Measurements from ENCODE around the gene TMEM138. TPM values are rescaled to one million over a fixed set of nuclear protein-coding genes. Genes with fewer than 3 reads are reported as not detected.

TMEM138 gene
- total RNA-seq, 1 donor from 2014 or later = 52.3 TPM

- Mint-ChIP-seq H3K4me1 (ENCODE audit: low read depth) (peaks cover 47% of the 10 kb centered on the region), H3K27me3 (ENCODE audit: low read depth) (no peaks in the 10 kb centered on the region), H3K9me3 (no peaks in the 10 kb centered on the region), H3K27ac (peak overlapping the region; percentile 94), H3K36me3 (ENCODE audit: low read depth) (peaks cover 29% of the 10 kb centered on the region), H3K4me3 (ENCODE audit: low read depth) (peak overlapping the region; percentile 94)
- intact Hi-C loops (cut with micrococcal nuclease) = loop anchor here (5.0 to 10.0 kb wide), 2 partner anchors 42 to 180 kb away; no protein-coding TSS in a partner anchor
- no peak for DNase-seq (ENCODE audit: low spot score)
These were observed 27.5 kb upstream of the TMEM138 start for GRCh38 chr11:61334434-61335354.

GRCh38 chr11:61335355-61335710 lies 26.8 kb upstream of the TMEM138 start:
- Mint-ChIP-seq H3K4me3 (ENCODE audit: low read depth) (no peak overlapping the region), H3K4me1 (ENCODE audit: low read depth) (peaks cover 40% of the 10 kb centered on the region), H3K27me3 (ENCODE audit: low read depth) (no peaks in the 10 kb centered on the region), H3K36me3 (ENCODE audit: low read depth) (peaks cover 22% of the 10 kb centered on the region), H3K9me3 (no peaks in the 10 kb centered on the region), H3K27ac (peak overlapping the region; percentile 48)
- DNase-seq (ENCODE audit: low spot score) = no peak
- intact Hi-C loops (cut with micrococcal nuclease) = loop anchor here (10.0 kb wide), 1 partner anchor 179 kb away; no protein-coding TSS in a partner anchor

DNA sequence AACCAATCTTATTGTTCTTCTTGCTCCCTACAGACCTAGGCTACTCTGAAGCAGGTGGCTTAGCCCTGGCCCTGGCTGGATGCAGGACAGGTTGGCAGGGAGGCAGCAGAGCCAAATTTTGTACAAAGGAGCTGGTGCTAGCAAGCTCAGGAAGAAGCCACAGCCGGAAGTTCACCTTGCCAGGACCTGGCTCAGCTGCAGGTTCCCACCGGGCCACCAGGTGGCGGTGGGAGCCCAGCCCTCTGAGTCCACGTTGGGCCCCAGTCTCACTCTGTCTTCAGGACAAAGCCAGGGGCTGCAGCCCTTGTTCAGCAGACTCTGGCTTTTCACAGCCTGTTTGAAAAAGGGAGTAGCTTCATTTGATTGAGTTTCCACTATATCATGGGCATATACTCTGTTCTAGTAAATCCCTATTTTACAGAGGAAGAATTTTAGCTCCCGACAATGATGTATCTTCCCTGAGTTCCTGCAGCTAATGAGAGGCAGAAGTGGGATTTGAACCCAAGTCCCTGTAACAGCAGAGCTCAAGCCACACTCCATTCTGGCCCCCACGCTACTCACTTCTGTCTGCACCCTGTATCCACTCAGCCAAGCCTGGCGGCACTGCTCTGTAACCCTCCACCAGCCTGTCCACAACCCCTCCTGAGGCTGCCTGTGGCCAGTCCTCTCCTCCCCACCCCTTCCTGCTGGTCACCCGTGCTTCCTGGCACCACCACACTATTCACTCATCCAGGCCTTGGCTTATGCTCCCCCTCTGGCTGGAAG lies 25.8 kb upstream of the TMEM138 start:
- Mint-ChIP-seq H3K9me3 (no peaks in the 10 kb centered on the region), H3K36me3 (ENCODE audit: low read depth) (peaks cover 14% of the 10 kb centered on the region), H3K27ac (peak overlapping the region; percentile 78), H3K4me1 (ENCODE audit: low read depth) (peaks cover 33% of the 10 kb centered on the region), H3K4me3 (ENCODE audit: low read depth) (no peak overlapping the region), H3K27me3 (ENCODE audit: low read depth) (no peaks in the 10 kb centered on the region)
- intact Hi-C loops (cut with micrococcal nuclease) = loop anchor here (1.0 to 10.0 kb wide), 3 partner anchors 49 to 178 kb away; partner anchors contain the start of gene TMEM216
- DNase-seq (ENCODE audit: low spot score) = peak; percentile 79

DNA sequence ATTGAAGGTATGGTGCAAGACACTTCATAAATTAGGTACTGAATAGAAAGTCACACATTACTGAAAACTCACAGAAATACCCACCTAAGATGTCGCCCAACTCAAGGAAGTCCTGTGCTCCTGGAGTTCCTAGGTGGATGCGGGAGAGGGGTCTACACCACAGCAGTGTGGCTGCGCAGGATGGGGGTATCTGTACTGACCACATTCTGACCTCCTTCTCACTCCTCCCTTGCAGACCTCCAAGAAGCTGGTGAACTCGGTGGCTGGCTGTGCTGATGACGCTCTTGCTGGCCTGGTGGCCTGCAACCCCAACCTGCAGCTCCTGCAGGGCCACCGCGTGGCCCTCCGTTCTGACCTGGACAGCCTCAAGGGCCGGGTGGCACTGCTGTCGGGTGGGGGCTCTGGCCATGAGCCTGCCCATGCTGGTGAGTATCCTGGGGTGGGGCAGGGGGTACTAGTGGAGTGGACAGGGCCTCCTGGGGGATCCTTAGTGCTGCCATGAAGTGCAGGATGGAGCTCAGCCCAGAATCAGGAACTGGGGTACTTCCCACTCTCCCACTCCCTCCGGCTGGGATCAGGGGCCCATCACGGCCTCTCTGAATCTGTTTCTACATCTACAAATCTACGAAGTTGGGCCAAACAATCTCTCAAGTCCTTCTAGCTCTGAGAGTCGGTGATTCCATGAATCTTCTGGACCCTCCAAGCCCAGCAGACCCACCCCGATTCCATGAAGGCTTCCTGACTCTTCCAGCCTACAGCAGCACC lies 24.3 kb upstream of the TMEM138 start:
- H3K9me3 Mint-ChIP-seq = no peaks in the 10 kb centered on the region
- intact Hi-C loops (cut with micrococcal nuclease) = loop anchor here (10.0 kb wide), 1 partner anchor 177 kb away; no protein-coding TSS in a partner anchor
- H3K36me3 Mint-ChIP-seq (ENCODE audit: low read depth) = peaks cover 6% of the 10 kb centered on the region
- H3K4me1 Mint-ChIP-seq (ENCODE audit: low read depth) = peaks cover 24% of the 10 kb centered on the region
- no peak overlapping the region for H3K4me3 Mint-ChIP-seq (ENCODE audit: low read depth)
- no peak overlapping the region for H3K27ac Mint-ChIP-seq
- no peak for DNase-seq (ENCODE audit: low spot score)
- H3K27me3 Mint-ChIP-seq (ENCODE audit: low read depth) = no peaks in the 10 kb centered on the region

DNA sequence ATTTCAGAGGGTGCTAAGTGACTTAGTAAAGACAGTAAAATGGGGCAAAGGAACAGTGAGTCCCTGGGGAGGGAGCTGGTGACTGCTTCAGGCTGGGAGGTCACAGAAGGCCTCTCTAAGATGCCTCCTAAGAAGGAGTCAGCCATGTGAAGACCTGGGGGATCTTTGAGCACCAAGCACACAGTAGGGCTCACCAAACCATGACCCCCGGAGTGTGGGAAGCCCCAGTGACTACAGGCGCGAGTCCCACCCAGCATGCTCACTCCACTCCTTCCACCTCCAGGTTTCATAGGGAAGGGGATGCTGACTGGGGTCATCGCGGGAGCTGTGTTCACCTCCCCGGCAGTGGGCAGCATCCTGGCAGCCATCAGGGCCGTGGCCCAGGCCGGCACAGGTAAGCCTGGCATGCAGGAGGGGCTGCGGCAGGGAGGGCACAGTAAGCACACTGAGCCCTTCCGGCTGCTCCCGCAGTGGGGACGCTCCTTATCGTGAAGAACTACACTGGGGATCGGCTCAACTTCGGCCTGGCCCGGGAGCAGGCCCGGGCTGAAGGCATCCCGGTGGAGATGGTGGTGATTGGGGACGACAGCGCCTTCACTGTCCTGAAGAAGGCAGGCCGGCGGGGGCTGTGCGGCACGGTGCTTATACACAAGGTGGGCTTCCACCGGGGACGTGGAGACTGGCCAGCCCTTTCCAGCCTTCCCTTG lies 23.2 kb upstream of the TMEM138 start:
- no peak overlapping the region for H3K27ac Mint-ChIP-seq
- no peaks in the 10 kb centered on the region for H3K9me3 Mint-ChIP-seq
- intact Hi-C loops (cut with micrococcal nuclease) = loop anchor here (10.0 kb wide), 1 partner anchor 176 kb away; no protein-coding TSS in a partner anchor
- no peaks in the 10 kb centered on the region for H3K27me3 Mint-ChIP-seq (ENCODE audit: low read depth)
- H3K36me3 Mint-ChIP-seq (ENCODE audit: low read depth) = peaks cover 6% of the 10 kb centered on the region
- H3K4me3 Mint-ChIP-seq (ENCODE audit: low read depth) = no peak overlapping the region
- DNase-seq (ENCODE audit: low spot score) = no peak
- H3K4me1 Mint-ChIP-seq (ENCODE audit: low read depth) = peaks cover 19% of the 10 kb centered on the region

- Mint-ChIP-seq H3K27ac (no peak overlapping the region), H3K36me3 (ENCODE audit: low read depth) (peaks cover 7% of the 10 kb centered on the region), H3K9me3 (no peaks in the 10 kb centered on the region), H3K4me1 (ENCODE audit: low read depth) (peaks cover 13% of the 10 kb centered on the region), H3K27me3 (ENCODE audit: low read depth) (no peaks in the 10 kb centered on the region), H3K4me3 (ENCODE audit: low read depth) (no peak overlapping the region)
- intact Hi-C loops (cut with micrococcal nuclease) = loop anchor here (10.0 kb wide), 1 partner anchor 175 kb away; no protein-coding TSS in a partner anchor
- no peak for DNase-seq (ENCODE audit: low spot score)
These were observed 22.7 kb upstream of the TMEM138 start for GRCh38 chr11:61339490-61339878.

GRCh38 chr11:61340979-61341378 lies 21.2 kb upstream of the TMEM138 start:
- H3K9me3 Mint-ChIP-seq = no peaks in the 10 kb centered on the region
- H3K4me3 Mint-ChIP-seq (ENCODE audit: low read depth) = no peak overlapping the region
- H3K27ac Mint-ChIP-seq = no peak overlapping the region
- no peak for DNase-seq (ENCODE audit: low spot score)
- intact Hi-C loops (cut with micrococcal nuclease) = no loop called here
- H3K36me3 Mint-ChIP-seq (ENCODE audit: low read depth) = peaks cover 10% of the 10 kb centered on the region
- H3K27me3 Mint-ChIP-seq (ENCODE audit: low read depth) = no peaks in the 10 kb centered on the region
- H3K4me1 Mint-ChIP-seq (ENCODE audit: low read depth) = peaks cover 6% of the 10 kb centered on the region

DNA sequence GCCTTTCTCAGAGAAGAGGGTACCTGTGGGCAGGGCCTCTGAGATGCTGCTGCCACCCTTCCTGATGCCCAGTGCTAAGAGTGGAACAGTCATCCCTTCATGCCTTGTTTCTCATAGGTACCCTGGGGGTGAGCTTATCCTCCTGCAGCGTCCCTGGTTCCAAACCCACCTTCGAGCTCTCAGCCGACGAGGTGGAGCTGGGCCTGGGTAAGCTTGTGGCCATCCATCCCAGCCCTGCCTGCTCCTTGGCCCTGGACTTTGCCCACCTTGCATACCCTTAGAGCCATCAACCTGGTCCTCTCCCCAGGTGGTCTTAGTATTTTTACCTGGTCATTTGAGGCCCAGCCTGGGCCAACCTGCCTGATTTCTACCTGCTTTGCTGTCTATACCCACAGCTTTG lies 20.5 kb upstream of the TMEM138 start:
- Mint-ChIP-seq H3K27ac (no peak overlapping the region), H3K9me3 (no peaks in the 10 kb centered on the region), H3K36me3 (ENCODE audit: low read depth) (peaks cover 10% of the 10 kb centered on the region), H3K4me1 (ENCODE audit: low read depth) (peaks cover 4% of the 10 kb centered on the region), H3K27me3 (ENCODE audit: low read depth) (no peaks in the 10 kb centered on the region), H3K4me3 (ENCODE audit: low read depth) (no peak overlapping the region)
- DNase-seq (ENCODE audit: low spot score) = no peak
- intact Hi-C loops (cut with micrococcal nuclease) = no loop called here

- intact Hi-C loops (cut with micrococcal nuclease) = no loop called here
- Mint-ChIP-seq H3K27ac (no peak overlapping the region), H3K9me3 (no peaks in the 10 kb centered on the region), H3K4me1 (ENCODE audit: low read depth) (no peaks in the 10 kb centered on the region), H3K4me3 (ENCODE audit: low read depth) (no peak overlapping the region), H3K27me3 (ENCODE audit: low read depth) (no peaks in the 10 kb centered on the region), H3K36me3 (ENCODE audit: low read depth) (peaks cover 10% of the 10 kb centered on the region)
- no peak for DNase-seq (ENCODE audit: low spot score)
These were observed 19.9 kb upstream of the TMEM138 start for GRCh38 chr11:61342207-61342803.

- Mint-ChIP-seq H3K4me1 (ENCODE audit: low read depth) (no peaks in the 10 kb centered on the region), H3K4me3 (ENCODE audit: low read depth) (no peak overlapping the region), H3K36me3 (ENCODE audit: low read depth) (peaks cover 15% of the 10 kb centered on the region), H3K9me3 (no peaks in the 10 kb centered on the region), H3K27ac (no peak overlapping the region), H3K27me3 (ENCODE audit: low read depth) (no peaks in the 10 kb centered on the region)
- DNase-seq (ENCODE audit: low spot score) = no peak
- intact Hi-C loops (cut with micrococcal nuclease) = no loop called here
These were observed 18.1 kb upstream of the TMEM138 start for GRCh38 chr11:61343792-61344745.

- Mint-ChIP-seq H3K4me3 (ENCODE audit: low read depth) (no peak overlapping the region), H3K27ac (no peak overlapping the region), H3K36me3 (ENCODE audit: low read depth) (peaks cover 21% of the 10 kb centered on the region)
These were observed 17.0 kb upstream of the TMEM138 start for GRCh38 chr11:61345170-61345610.

More at GRCh38 chr11:61345170-61345610, 17.0 kb upstream of the TMEM138 start:
- no peaks in the 10 kb centered on the region for H3K9me3 Mint-ChIP-seq
- H3K27me3 Mint-ChIP-seq (ENCODE audit: low read depth) = no peaks in the 10 kb centered on the region
- DNase-seq (ENCODE audit: low spot score) = no peak
- no peaks in the 10 kb centered on the region for H3K4me1 Mint-ChIP-seq (ENCODE audit: low read depth)
- intact Hi-C loops (cut with micrococcal nuclease) = no loop called here
